GM12874 (cell line): ENCODE results near the gene PRDX2.

Source experiments
- TF ChIP-seq, protein P1 (sequence below): IDR thresholded peaks from 2 replicates; pipeline ENCODE4 v1.5.1; 2011; ENCODE audit warnings: low read depth, mild to moderate bottlenecking, control low read depth, low read length, moderate library complexity; ENCODE audit not compliant: insufficient read depth

Gene PRDX2

GRCh38 chr19:12797141-12797587 lies 4.4 kb downstream of the PRDX2 start:
- TF ChIP-seq, protein P1, sequence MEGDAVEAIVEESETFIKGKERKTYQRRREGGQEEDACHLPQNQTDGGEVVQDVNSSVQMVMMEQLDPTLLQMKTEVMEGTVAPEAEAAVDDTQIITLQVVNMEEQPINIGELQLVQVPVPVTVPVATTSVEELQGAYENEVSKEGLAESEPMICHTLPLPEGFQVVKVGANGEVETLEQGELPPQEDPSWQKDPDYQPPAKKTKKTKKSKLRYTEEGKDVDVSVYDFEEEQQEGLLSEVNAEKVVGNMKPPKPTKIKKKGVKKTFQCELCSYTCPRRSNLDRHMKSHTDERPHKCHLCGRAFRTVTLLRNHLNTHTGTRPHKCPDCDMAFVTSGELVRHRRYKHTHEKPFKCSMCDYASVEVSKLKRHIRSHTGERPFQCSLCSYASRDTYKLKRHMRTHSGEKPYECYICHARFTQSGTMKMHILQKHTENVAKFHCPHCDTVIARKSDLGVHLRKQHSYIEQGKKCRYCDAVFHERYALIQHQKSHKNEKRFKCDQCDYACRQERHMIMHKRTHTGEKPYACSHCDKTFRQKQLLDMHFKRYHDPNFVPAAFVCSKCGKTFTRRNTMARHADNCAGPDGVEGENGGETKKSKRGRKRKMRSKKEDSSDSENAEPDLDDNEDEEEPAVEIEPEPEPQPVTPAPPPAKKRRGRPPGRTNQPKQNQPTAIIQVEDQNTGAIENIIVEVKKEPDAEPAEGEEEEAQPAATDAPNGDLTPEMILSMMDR = no peak

- TF ChIP-seq, protein P1 = peak; percentile 93
These were observed 5.2 kb downstream of the PRDX2 start for GRCh38 chr19:12796146-12797071.

DNA sequence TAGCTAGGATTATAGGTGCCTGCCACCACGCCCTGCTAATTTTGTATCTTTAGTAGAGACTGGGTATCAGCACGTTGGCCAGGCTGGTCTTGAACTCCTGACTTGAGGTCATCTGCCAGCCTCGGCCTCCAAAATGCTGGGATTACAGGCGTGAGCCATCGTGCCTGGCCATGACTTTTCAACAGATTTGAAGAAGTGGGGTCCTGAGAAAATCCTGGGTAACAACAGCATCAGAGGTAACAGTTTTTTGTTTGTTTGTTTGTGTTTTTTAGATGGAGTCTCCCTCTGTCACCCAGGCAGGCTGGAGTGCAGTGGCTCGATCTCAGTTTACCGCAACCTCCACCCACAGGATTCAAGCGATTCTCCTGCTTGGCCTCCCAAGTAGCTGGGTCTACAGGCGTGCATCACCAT lies 6.6 kb downstream of the PRDX2 start:
- TF ChIP-seq, protein P1 = no peak

- TF ChIP-seq, protein P1 = no peak
These were observed 7.2 kb downstream of the PRDX2 start for GRCh38 chr19:12794196-12794941.

DNA sequence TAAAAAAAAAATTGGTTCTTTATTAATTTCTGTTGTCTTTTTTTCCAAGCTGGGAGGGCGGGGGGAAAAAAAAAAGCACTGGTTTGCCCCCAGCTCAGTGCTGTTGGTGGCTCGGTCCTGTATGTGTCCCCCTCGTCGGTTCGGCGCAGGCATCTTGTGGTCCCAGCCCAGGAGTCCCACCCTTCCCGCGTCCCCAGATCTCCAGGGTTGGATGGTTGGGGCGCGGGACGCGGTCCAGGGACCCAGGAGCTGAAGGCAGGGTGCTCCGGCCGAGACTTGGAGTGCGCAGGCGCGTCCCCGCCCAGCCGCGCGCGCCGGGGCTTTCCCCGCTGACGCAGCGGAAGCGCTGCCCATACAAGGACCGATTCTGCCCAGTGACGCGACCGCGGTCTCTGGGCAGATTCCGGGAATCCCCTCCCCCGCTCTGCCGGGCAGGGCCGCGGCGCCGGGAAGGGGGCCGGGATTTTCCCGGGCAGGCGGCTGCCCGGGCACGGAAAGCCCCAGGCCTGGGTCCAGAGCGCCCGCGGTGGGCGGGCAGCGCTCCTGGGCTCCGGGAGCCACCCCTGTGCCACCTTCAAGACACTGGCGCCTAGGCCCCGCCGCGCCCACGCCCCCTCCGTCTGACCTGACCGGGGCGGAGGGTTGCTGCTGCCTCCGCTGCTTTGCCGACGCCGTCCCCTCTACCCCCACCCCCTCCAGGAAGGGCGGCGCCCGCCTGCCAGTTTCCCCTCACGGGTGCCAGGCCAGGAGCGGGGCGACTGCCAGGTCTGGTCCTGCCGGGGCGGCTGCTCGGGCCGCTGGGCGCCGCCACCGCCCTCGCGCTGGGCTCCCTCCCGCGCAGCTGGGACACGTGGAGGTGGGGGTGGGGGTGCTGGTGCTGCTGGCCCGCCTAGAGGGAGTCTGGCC lies 8.1 kb downstream of the PRDX2 start:
- TF ChIP-seq, protein P1 = no peak

- TF ChIP-seq, protein P1 = no peak
These were observed 8.7 kb downstream of the PRDX2 start for GRCh38 chr19:12792853-12793289.
